ENCODE measurements around the gene PLSCR4. TPM values are rescaled to one million over a fixed set of nuclear protein-coding genes. Genes with fewer than 3 reads are reported as not detected.

Gene PLSCR4
- total and polyA plus RNA-seq, 2 of the 4 experiments (the other 2 are of a cell fraction), result 3.8 to 4.4 TPM

GRCh38 chr3:146191051-146191450 is 59.9 kb downstream of the PLSCR4 start:
- no peak overlapping the region for H2AK9ac ChIP-seq (replicated peaks; ENCODE audit: low read depth, low read length, poor library complexity)
- no peaks in the 10 kb centered on the region for H3K9me3 ChIP-seq (ENCODE audit: control insufficient read depth, insufficient read depth, low read length)
- H3K79me1 ChIP-seq (ENCODE audit: low read depth in 1 of 2, low read length in 2 of 2), result no peaks in the 10 kb centered on the region
- dilution Hi-C loops (cut with HindIII; ENCODE audit: low sequenced_read_pairs, unreplicated experiment), result no loop called here
- ATAC-seq (ENCODE audit: low read depth) (no peak), DNase-seq (no peak)
- TF ChIP-seq CEBPB (IDR thresholded peaks at IDR 0.05; ENCODE audit: low read depth, low read length), result no peak
- TF ChIP-seq NFE2L2 (IDR thresholded peaks at IDR 0.05; ENCODE audit: low read depth, low read length), result no peak
- no peak for TF ChIP-seq POLR2A (IDR thresholded peaks at IDR 0.05; ENCODE audit: low read depth, low read length)
- no peak for TF ChIP-seq MAZ (IDR thresholded peaks at IDR 0.05; ENCODE audit: borderline replicate concordance, low read depth, low read length)
- no peak for TF ChIP-seq SMC3 (IDR thresholded peaks at IDR 0.05; ENCODE audit: low read depth, low read length)
- no peak for TF ChIP-seq BHLHE40 (IDR thresholded peaks at IDR 0.05; ENCODE audit: low read depth, low read length)
- no peak for TF ChIP-seq RAD21 (IDR thresholded peaks at IDR 0.05; ENCODE audit: low read length)
- no peak for TF ChIP-seq RFX5 (IDR thresholded peaks at IDR 0.05; ENCODE audit: low read depth, low read length)
- no peak for TF ChIP-seq FOS (IDR thresholded peaks at IDR 0.05; ENCODE audit: low read depth, low read length)
- TF ChIP-seq, protein P1, sequence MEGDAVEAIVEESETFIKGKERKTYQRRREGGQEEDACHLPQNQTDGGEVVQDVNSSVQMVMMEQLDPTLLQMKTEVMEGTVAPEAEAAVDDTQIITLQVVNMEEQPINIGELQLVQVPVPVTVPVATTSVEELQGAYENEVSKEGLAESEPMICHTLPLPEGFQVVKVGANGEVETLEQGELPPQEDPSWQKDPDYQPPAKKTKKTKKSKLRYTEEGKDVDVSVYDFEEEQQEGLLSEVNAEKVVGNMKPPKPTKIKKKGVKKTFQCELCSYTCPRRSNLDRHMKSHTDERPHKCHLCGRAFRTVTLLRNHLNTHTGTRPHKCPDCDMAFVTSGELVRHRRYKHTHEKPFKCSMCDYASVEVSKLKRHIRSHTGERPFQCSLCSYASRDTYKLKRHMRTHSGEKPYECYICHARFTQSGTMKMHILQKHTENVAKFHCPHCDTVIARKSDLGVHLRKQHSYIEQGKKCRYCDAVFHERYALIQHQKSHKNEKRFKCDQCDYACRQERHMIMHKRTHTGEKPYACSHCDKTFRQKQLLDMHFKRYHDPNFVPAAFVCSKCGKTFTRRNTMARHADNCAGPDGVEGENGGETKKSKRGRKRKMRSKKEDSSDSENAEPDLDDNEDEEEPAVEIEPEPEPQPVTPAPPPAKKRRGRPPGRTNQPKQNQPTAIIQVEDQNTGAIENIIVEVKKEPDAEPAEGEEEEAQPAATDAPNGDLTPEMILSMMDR (conservative IDR thresholded peaks at IDR 0.05; ENCODE audit: low read depth, low read length), result no peak
- TF ChIP-seq MXI1 (IDR thresholded peaks at IDR 0.05; ENCODE audit: borderline replicate concordance, low read depth, low read length), result no peak
- no peak for TF ChIP-seq RCOR1 (IDR thresholded peaks at IDR 0.05; ENCODE audit: insufficient replicate concordance, low read length)
- no peak overlapping the region for H4K8ac ChIP-seq (ENCODE audit: low read depth in 2 of 2, low read length in 2 of 2)
- intact Hi-C loops (cut with micrococcal nuclease), result no loop called here
- H2BK15ac ChIP-seq (ENCODE audit: low read depth, low read length), result no peak overlapping the region
- BruUV-seq (replicated peaks), result no TSS peak
- H3K4me2 ChIP-seq (ENCODE audit: low read depth, low read length), result no peak overlapping the region
- H3K23ac ChIP-seq (ENCODE audit: low read depth, low read length), result no peak overlapping the region
- H3K18ac ChIP-seq (ENCODE audit: low read depth, low read length), result no peak overlapping the region
- no peaks in the 10 kb centered on the region for H4K20me1 ChIP-seq (ENCODE audit: insufficient read depth, low read length)
- H3K27ac ChIP-seq (ENCODE audit: insufficient read depth, low read length), result no peak overlapping the region
- no peak overlapping the region for H3K4me3 ChIP-seq (ENCODE audit: insufficient read depth, low read depth, low read length)
- no CpG with 5 or more reads among the region's 1 CpG for WGBS, 2 experiments (ENCODE audit: extremely low coverage in 2 of 2, insufficient read length in 1 of 2)
- H2BK120ac ChIP-seq (ENCODE audit: low read depth, low read length), result no peak overlapping the region
- H3K9me1 ChIP-seq (ENCODE audit: insufficient read depth, low read length), result no peaks in the 10 kb centered on the region
- ChIA-PET CTCF (interaction anchor here (0.8 to 4.9 kb wide), 4 partner anchors 18 to 390 kb away, joined by 3 to 59 read pairs (median 18); no protein-coding TSS in a partner anchor), POLR2A (ENCODE audit: unreplicated experiment) (no interaction called here)
- H3K9ac ChIP-seq (ENCODE audit: low read depth, low read length), result no peak overlapping the region
- no peak overlapping the region for H4K5ac ChIP-seq (ENCODE audit: low read depth, low read length)
- H2BK20ac ChIP-seq (ENCODE audit: low read depth, low read length), result no peak overlapping the region
- H4K91ac ChIP-seq (ENCODE audit: insufficient read depth, low read depth, low read length), result no peak overlapping the region
- no peak overlapping the region for H3K56ac ChIP-seq (ENCODE audit: extremely low read depth, insufficient read depth, low read length)
- no peaks in the 10 kb centered on the region for H3K27me3 ChIP-seq (ENCODE audit: control insufficient read depth, insufficient read depth, low read length)
- H3K36me3 ChIP-seq (ENCODE audit: control insufficient read depth, insufficient read depth, low read length), result no peaks in the 10 kb centered on the region
- no peak overlapping the region for H3K14ac ChIP-seq (replicated peaks; ENCODE audit: low read depth, low read length)
- no peak overlapping the region for H2BK5ac ChIP-seq (ENCODE audit: low read depth, low read length, poor library complexity, severe bottlenecking)
- no peak overlapping the region for H2AFZ ChIP-seq (replicated peaks; ENCODE audit: low read length, poor library complexity)
- no peak overlapping the region for H3K4ac ChIP-seq (ENCODE audit: low read depth, low read length)
- no peak overlapping the region for H2AK5ac ChIP-seq (ENCODE audit: low read depth, low read length)
- H3K4me1 ChIP-seq (ENCODE audit: control insufficient read depth, insufficient read depth, low read length), result no peaks in the 10 kb centered on the region
- in situ Hi-C loops (cut with MboI; ENCODE audit: low sequenced_read_pairs), result no loop called here
